ENCODE measurements around the gene TMSB4X.

TMSB4X gene

DNA sequence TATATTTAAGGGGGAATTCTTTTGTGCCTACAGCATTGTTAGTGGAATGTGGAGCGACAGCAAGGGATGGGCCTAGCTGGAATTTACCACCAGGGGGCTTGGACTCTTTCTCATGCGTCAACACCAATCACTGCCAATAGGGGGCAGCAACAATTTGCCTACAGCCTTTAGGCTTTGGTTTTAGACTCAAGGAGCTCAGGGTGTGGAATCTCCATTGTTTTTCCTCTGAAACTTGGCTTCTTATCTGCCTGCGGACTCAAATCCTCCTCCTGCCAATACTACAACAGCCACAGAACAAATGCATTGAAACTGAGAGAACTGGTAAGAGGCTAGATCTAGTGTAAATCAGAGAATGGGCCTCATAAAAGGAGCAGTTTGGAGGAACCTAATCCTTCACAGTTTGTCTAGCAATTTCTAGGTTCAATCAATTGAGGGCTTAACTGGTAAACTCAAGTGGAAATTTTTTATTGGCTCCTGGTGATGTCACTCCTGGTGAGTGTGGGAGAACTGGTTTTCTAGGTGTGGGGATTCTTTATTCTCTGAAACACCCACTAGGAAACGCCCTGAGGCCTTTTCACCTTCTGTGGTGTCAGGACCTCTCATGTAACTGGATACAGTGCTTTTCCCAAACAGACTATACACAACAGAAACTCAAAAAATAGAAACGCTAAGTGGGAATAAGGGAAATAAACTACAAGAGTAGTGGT, 27.9 kb upstream of the TMSB4X start:
- TF ChIP-seq, protein P1, sequence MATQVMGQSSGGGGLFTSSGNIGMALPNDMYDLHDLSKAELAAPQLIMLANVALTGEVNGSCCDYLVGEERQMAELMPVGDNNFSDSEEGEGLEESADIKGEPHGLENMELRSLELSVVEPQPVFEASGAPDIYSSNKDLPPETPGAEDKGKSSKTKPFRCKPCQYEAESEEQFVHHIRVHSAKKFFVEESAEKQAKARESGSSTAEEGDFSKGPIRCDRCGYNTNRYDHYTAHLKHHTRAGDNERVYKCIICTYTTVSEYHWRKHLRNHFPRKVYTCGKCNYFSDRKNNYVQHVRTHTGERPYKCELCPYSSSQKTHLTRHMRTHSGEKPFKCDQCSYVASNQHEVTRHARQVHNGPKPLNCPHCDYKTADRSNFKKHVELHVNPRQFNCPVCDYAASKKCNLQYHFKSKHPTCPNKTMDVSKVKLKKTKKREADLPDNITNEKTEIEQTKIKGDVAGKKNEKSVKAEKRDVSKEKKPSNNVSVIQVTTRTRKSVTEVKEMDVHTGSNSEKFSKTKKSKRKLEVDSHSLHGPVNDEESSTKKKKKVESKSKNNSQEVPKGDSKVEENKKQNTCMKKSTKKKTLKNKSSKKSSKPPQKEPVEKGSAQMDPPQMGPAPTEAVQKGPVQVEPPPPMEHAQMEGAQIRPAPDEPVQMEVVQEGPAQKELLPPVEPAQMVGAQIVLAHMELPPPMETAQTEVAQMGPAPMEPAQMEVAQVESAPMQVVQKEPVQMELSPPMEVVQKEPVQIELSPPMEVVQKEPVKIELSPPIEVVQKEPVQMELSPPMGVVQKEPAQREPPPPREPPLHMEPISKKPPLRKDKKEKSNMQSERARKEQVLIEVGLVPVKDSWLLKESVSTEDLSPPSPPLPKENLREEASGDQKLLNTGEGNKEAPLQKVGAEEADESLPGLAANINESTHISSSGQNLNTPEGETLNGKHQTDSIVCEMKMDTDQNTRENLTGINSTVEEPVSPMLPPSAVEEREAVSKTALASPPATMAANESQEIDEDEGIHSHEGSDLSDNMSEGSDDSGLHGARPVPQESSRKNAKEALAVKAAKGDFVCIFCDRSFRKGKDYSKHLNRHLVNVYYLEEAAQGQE (IDR thresholded peaks at IDR 0.05; ENCODE audit: insufficient read depth in 1 of 2, low read depth in 2 of 2, low read length in 2 of 2) = no peak
- TF ChIP-seq SIN3A (IDR thresholded peaks at IDR 0.05; ENCODE audit: borderline replicate concordance, insufficient read depth, low read length) (no peak), FOXP2 (optimal IDR thresholded peaks at IDR 0.05; ENCODE audit: borderline replicate concordance, extremely low read depth, extremely low read length, insufficient read depth) (no peak), POLR2AphosphoS5 (IDR thresholded peaks at IDR 0.05; ENCODE audit: low read depth, low read length) (no peak), TAF1 (IDR thresholded peaks at IDR 0.05; ENCODE audit: borderline replicate concordance, insufficient read depth, low read length) (no peak)

DNA sequence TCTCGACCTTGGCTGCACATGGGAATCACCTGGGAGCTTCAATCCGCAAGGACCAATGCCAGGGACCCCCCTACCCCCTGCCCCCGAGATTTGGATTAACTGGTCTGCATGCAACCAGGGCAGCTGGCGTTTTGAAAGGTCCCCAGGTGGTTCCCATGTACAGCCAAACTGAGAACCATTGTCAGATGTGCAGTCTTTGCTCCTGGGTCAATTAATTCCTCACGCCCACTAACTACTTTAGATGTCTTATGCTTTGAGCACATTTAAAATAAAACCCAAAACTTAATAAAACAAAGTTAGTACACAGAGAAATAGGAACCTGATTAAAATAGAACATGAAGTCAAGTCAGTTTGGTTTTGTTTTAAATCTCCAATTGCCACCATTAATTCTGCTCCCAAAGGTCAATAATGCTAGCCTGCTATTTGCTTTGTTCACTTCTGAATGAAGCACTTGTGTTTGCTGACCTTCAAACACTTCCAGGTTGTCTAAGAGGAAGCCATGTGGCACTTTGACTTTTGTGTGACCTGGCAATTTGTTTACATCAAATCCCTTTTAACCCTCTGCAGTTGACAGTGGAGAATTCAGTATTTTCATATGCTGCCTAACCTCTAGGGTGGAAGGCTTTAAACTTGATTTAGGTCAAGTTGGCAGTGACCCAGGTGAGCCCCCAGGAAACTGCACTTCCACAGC, 27.2 kb upstream of the TMSB4X start:
- TF ChIP-seq TAF1 (IDR thresholded peaks at IDR 0.05; ENCODE audit: borderline replicate concordance, insufficient read depth, low read length) = no peak

DNA sequence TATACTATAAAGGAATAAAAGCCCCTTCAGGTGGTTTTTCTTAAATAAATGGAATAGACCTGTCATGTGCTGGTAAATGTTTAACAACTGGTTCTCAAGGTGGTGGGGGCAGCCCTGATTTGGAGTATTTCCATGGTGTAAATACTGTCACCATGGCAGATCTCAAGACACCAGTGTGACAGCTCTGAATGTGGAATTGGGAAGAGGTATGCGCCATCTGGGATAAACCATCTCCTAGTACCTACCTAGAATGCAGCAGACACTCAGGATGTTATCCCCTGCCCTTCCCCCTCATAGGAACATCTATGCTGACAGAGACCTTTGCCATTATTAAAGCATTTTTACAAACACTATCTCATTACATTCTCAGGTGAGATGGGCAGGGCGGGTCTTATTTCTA, 26.4 kb upstream of the TMSB4X start:
- TF ChIP-seq FOXP2 (optimal IDR thresholded peaks at IDR 0.05; ENCODE audit: borderline replicate concordance, extremely low read depth, extremely low read length, insufficient read depth) (no peak), SIN3A (IDR thresholded peaks at IDR 0.05; ENCODE audit: borderline replicate concordance, insufficient read depth, low read length) (no peak), TAF1 (IDR thresholded peaks at IDR 0.05; ENCODE audit: borderline replicate concordance, insufficient read depth, low read length) (no peak), POLR2AphosphoS5 (IDR thresholded peaks at IDR 0.05; ENCODE audit: low read depth, low read length) (no peak)
- TF ChIP-seq, protein P1 (IDR thresholded peaks at IDR 0.05; ENCODE audit: insufficient read depth in 1 of 2, low read depth in 2 of 2, low read length in 2 of 2) = no peak

DNA sequence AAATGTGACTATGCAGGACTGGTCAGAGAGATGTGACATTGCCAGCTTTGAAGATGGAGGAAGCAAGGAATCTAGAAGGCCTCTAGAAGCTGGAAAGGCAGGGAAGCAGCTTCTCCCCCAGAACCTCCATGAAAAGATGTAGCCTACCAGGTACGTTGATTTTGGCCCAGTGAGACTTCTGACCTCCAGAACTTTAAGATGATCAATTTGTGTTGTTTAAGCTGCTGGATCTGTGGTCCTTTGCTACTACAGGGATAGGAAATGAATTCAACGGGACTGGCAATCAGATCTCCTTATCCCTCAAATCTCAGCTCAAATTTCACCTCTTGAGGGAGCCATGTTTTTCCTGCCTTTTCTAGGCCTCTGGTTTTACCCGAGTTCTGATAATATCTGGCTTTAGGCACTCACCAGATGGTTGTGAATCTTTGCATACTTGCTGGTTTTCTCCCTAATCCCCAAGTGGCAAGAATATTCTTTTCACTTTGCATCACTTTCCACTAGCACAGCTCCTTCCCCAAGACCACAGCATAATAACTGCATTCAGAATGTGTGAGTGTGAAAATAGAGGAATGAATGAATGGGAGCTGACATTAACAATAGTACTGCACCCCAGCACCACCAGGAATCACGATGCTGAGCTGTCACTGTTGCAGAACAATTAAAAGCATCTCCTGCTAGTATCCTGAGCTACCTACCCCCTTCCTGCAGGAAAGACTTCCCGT, 25.5 kb upstream of the TMSB4X start:
- no peak for TF ChIP-seq TAF1 (IDR thresholded peaks at IDR 0.05; ENCODE audit: borderline replicate concordance, insufficient read depth, low read length)
- no peak for TF ChIP-seq POLR2AphosphoS5 (IDR thresholded peaks at IDR 0.05; ENCODE audit: low read depth, low read length)
- TF ChIP-seq FOXP2 (optimal IDR thresholded peaks at IDR 0.05; ENCODE audit: borderline replicate concordance, extremely low read depth, extremely low read length, insufficient read depth) = no peak
- TF ChIP-seq, protein P1 (IDR thresholded peaks at IDR 0.05; ENCODE audit: insufficient read depth in 1 of 2, low read depth in 2 of 2, low read length in 2 of 2) = no peak
- no peak; the same call in 1 of the 2 replicates for TF ChIP-seq SIN3A (IDR thresholded peaks at IDR 0.05; ENCODE audit: borderline replicate concordance, insufficient read depth, low read length)

DNA sequence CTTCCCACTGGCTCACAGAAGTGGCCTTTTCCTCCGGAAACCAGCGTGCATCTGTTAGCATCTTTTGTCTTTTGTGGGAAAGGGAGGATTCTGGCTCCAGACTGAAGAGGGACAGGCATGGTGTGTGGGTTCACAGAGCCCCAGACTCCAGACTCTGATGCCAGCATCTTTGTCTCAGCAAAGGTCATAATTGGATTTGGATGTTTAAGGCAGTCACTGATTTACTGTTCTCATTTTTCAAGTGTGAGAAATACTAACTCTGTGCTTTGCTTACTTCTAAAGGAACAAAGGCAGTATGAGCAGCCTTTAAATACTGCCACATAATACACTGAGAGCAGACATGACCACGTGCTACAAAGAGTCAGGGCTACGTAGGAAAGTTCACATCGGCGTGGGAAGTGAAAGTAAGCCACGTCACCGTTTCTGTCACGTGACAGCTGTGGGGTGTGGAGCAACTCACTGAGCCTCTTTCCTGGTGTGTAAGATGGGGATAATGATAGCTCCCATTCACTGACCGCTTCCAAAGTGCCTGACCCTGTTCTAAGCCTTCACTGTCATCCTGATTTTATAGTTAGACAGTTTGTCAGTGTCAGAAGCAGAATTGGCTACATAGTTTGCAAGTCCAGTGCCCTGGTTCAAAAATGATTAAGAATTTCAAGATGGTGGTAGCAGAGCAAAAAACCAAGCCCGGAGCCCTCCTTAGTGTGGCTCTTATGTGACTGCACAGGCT, 24.8 kb upstream of the TMSB4X start:
- no peak for TF ChIP-seq TAF1 (IDR thresholded peaks at IDR 0.05; ENCODE audit: borderline replicate concordance, insufficient read depth, low read length)
- 0 out of 2 replicates have a peak, but pooled peaks have one; percentile 65 for TF ChIP-seq SIN3A (IDR thresholded peaks at IDR 0.05; ENCODE audit: borderline replicate concordance, insufficient read depth, low read length)
- TF ChIP-seq, protein P1 (IDR thresholded peaks at IDR 0.05; ENCODE audit: insufficient read depth in 1 of 2, low read depth in 2 of 2, low read length in 2 of 2) = peak in 1 of 2 experiments; percentile 25; a peak in 1 of 4 replicates
- peak; percentile 18; the same call in 1 of the 2 replicates for TF ChIP-seq POLR2AphosphoS5 (IDR thresholded peaks at IDR 0.05; ENCODE audit: low read depth, low read length)
